ENCODE data around the gene SKI.

The SKI gene

GRCh38 chr1:2271211-2271721 lies 43.1 kb downstream of the SKI start:
- H3K27ac ChIP-seq (ENCODE audit: insufficient read depth in 1 of 2, low read depth in 1 of 2, low read length in 2 of 2, poor library complexity in 1 of 2, severe bottlenecking in 2 of 2) = no peak overlapping the region

GRCh38 chr1:2271841-2272655 lies 43.9 kb downstream of the SKI start:
- H3K27ac ChIP-seq (ENCODE audit: insufficient read depth in 1 of 2, low read depth in 1 of 2, low read length in 2 of 2, poor library complexity in 1 of 2, severe bottlenecking in 2 of 2) = no peak overlapping the region
- H3K36me3 ChIP-seq (ENCODE audit: control insufficient read depth in 4 of 4, insufficient read depth in 4 of 4, low read length in 3 of 4) = peaks cover 0 to 2% (median 0%) of the 10 kb centered on the region in 4 experiments
- no peaks in the 10 kb centered on the region for H3K9me3 ChIP-seq (ENCODE audit: control extremely low read depth in 1 of 5, control insufficient read depth in 4 of 5, insufficient read depth in 2 of 5, low read depth in 1 of 5, low read length in 4 of 5)
- no peak for DNase-seq
- no peak overlapping the region for H3K4me3 ChIP-seq (ENCODE audit: control insufficient read depth in 1 of 7, extremely low read depth in 1 of 7, insufficient read depth in 4 of 7, low read depth in 2 of 7, low read length in 6 of 7)
- POLR2A ChIA-PET = interaction anchor here (1.2 kb wide), 1 partner anchor 29 kb away, joined by 3 read pairs; no protein-coding TSS in a partner anchor
- CTCF ChIA-PET = interaction anchor here (1.0 kb wide), 1 partner anchor 17 kb away, joined by 3 read pairs; no protein-coding TSS in a partner anchor
- H3K4me1 ChIP-seq (ENCODE audit: control extremely low read depth in 1 of 4, control insufficient read depth in 4 of 4, insufficient read depth in 4 of 4, low read length in 3 of 4) = peaks cover 0 to 38% (median 24%) of the 10 kb centered on the region in 4 experiments
- 98% methylated on average over 11 of the region's 23 CpGs for WGBS (ENCODE audit: insufficient coverage)
- H3K27me3 ChIP-seq (replicated peaks in 2 of 5; ENCODE audit: control insufficient read depth in 4 of 5, insufficient read depth in 5 of 5, low read length in 4 of 5) = no peaks in the 10 kb centered on the region

More at GRCh38 chr1:2271211-2271721, 43.1 kb downstream of the SKI start:
- no peak overlapping the region for H3K4me3 ChIP-seq (ENCODE audit: control insufficient read depth in 1 of 7, extremely low read depth in 1 of 7, insufficient read depth in 4 of 7, low read depth in 2 of 7, low read length in 6 of 7)
- peaks cover 0 to 37% (median 17%) of the 10 kb centered on the region in 4 experiments for H3K4me1 ChIP-seq (ENCODE audit: control extremely low read depth in 1 of 4, control insufficient read depth in 4 of 4, insufficient read depth in 4 of 4, low read length in 3 of 4)
- CTCF ChIA-PET = no interaction called here
- no peaks in the 10 kb centered on the region for H3K9me3 ChIP-seq (ENCODE audit: control extremely low read depth in 1 of 5, control insufficient read depth in 4 of 5, insufficient read depth in 2 of 5, low read depth in 1 of 5, low read length in 4 of 5)
- H3K36me3 ChIP-seq (ENCODE audit: control insufficient read depth in 4 of 4, insufficient read depth in 4 of 4, low read length in 3 of 4) = peaks cover 0 to 3% (median 0%) of the 10 kb centered on the region in 4 experiments
- WGBS (ENCODE audit: insufficient coverage) = 96% methylated on average over 17 of the region's 25 CpGs
- POLR2A ChIA-PET = interaction anchor here (1.2 kb wide), 1 partner anchor 30 kb away, joined by 3 read pairs; no protein-coding TSS in a partner anchor
- H3K27me3 ChIP-seq (replicated peaks in 2 of 5; ENCODE audit: control insufficient read depth in 4 of 5, insufficient read depth in 5 of 5, low read length in 4 of 5) = no peaks in the 10 kb centered on the region
- no peak for DNase-seq

GRCh38 chr1:2272686-2273400 lies 44.7 kb downstream of the SKI start:
- H3K9me3 ChIP-seq (ENCODE audit: control extremely low read depth in 1 of 5, control insufficient read depth in 4 of 5, insufficient read depth in 2 of 5, low read depth in 1 of 5, low read length in 4 of 5) = no peaks in the 10 kb centered on the region
- H3K36me3 ChIP-seq (ENCODE audit: control insufficient read depth in 4 of 4, insufficient read depth in 4 of 4, low read length in 3 of 4) = peaks cover 0 to 5% (median 2%) of the 10 kb centered on the region in 4 experiments
- H3K4me1 ChIP-seq (ENCODE audit: control extremely low read depth in 1 of 4, control insufficient read depth in 4 of 4, insufficient read depth in 4 of 4, low read length in 3 of 4) = peaks cover 0 to 41% (median 26%) of the 10 kb centered on the region in 4 experiments
- no peak for DNase-seq
- 90% methylated on average over 16 of the region's 28 CpGs for WGBS (ENCODE audit: insufficient coverage)
- H3K27ac ChIP-seq (ENCODE audit: insufficient read depth in 1 of 2, low read depth in 1 of 2, low read length in 2 of 2, poor library complexity in 1 of 2, severe bottlenecking in 2 of 2) = no peak overlapping the region
- POLR2A ChIA-PET = interaction anchor here (1.0 to 1.1 kb wide), 2 partner anchors 18 to 78 kb away, joined by 3 to 4 read pairs; no protein-coding TSS in a partner anchor
- CTCF ChIA-PET = interaction anchor here (1.0 kb wide), 2 partner anchors 16 kb away, joined by 3 read pairs; no protein-coding TSS in a partner anchor
- no peaks in the 10 kb centered on the region for H3K27me3 ChIP-seq (replicated peaks in 2 of 5; ENCODE audit: control insufficient read depth in 4 of 5, insufficient read depth in 5 of 5, low read length in 4 of 5)
- H3K4me3 ChIP-seq (ENCODE audit: control insufficient read depth in 1 of 7, extremely low read depth in 1 of 7, insufficient read depth in 4 of 7, low read depth in 2 of 7, low read length in 6 of 7) = no peak overlapping the region

- no peak overlapping the region for H3K27ac ChIP-seq (ENCODE audit: insufficient read depth in 1 of 2, low read depth in 1 of 2, low read length in 2 of 2, poor library complexity in 1 of 2, severe bottlenecking in 2 of 2)
- H3K27me3 ChIP-seq (replicated peaks in 2 of 5; ENCODE audit: control insufficient read depth in 4 of 5, insufficient read depth in 5 of 5, low read length in 4 of 5) = no peaks in the 10 kb centered on the region
- H3K4me1 ChIP-seq (ENCODE audit: control extremely low read depth in 1 of 4, control insufficient read depth in 4 of 4, insufficient read depth in 4 of 4, low read length in 3 of 4) = peaks cover 0 to 48% (median 33%) of the 10 kb centered on the region in 4 experiments
- POLR2A ChIA-PET = interaction anchor here (1.0 to 1.1 kb wide), 2 partner anchors 17 to 78 kb away, joined by 3 to 4 read pairs; no protein-coding TSS in a partner anchor
- H3K36me3 ChIP-seq (ENCODE audit: control insufficient read depth in 4 of 4, insufficient read depth in 4 of 4, low read length in 3 of 4) = peaks cover 0 to 7% (median 3%) of the 10 kb centered on the region in 4 experiments
- no peak overlapping the region for H3K4me3 ChIP-seq (ENCODE audit: control insufficient read depth in 1 of 7, extremely low read depth in 1 of 7, insufficient read depth in 4 of 7, low read depth in 2 of 7, low read length in 6 of 7)
- 97% methylated on average over 28 of the region's 29 CpGs for WGBS (ENCODE audit: insufficient coverage)
- no peak for DNase-seq
- H3K9me3 ChIP-seq (ENCODE audit: control extremely low read depth in 1 of 5, control insufficient read depth in 4 of 5, insufficient read depth in 2 of 5, low read depth in 1 of 5, low read length in 4 of 5) = no peaks in the 10 kb centered on the region
- CTCF ChIA-PET = interaction anchor here (1.0 kb wide), 1 partner anchor 17 kb away, joined by 3 read pairs; no protein-coding TSS in a partner anchor
Measured at GRCh38 chr1:2273401-2274090, 45.4 kb downstream of the SKI start.

GRCh38 chr1:2274231-2274928 lies 46.3 kb downstream of the SKI start:
- peaks cover 0 to 57% (median 42%) of the 10 kb centered on the region in 4 experiments for H3K4me1 ChIP-seq (ENCODE audit: control extremely low read depth in 1 of 4, control insufficient read depth in 4 of 4, insufficient read depth in 4 of 4, low read length in 3 of 4)
- 94% methylated on average over 17 of the region's 24 CpGs for WGBS (ENCODE audit: insufficient coverage)
- H3K27me3 ChIP-seq (replicated peaks in 2 of 5; ENCODE audit: control insufficient read depth in 4 of 5, insufficient read depth in 5 of 5, low read length in 4 of 5) = no peaks in the 10 kb centered on the region
- H3K36me3 ChIP-seq (ENCODE audit: control insufficient read depth in 4 of 4, insufficient read depth in 4 of 4, low read length in 3 of 4) = peaks cover 0 to 7% (median 3%) of the 10 kb centered on the region in 4 experiments
- no peak overlapping the region for H3K4me3 ChIP-seq (ENCODE audit: control insufficient read depth in 1 of 7, extremely low read depth in 1 of 7, insufficient read depth in 4 of 7, low read depth in 2 of 7, low read length in 6 of 7)
- POLR2A ChIA-PET = no interaction called here
- H3K9me3 ChIP-seq (ENCODE audit: control extremely low read depth in 1 of 5, control insufficient read depth in 4 of 5, insufficient read depth in 2 of 5, low read depth in 1 of 5, low read length in 4 of 5) = no peaks in the 10 kb centered on the region
- CTCF ChIA-PET = interaction anchor here (1.5 kb wide), 1 partner anchor 9 kb away, joined by 7 read pairs; no protein-coding TSS in a partner anchor
- H3K27ac ChIP-seq (ENCODE audit: insufficient read depth in 1 of 2, low read depth in 1 of 2, low read length in 2 of 2, poor library complexity in 1 of 2, severe bottlenecking in 2 of 2) = no peak overlapping the region
- DNase-seq = no peak

DNA sequence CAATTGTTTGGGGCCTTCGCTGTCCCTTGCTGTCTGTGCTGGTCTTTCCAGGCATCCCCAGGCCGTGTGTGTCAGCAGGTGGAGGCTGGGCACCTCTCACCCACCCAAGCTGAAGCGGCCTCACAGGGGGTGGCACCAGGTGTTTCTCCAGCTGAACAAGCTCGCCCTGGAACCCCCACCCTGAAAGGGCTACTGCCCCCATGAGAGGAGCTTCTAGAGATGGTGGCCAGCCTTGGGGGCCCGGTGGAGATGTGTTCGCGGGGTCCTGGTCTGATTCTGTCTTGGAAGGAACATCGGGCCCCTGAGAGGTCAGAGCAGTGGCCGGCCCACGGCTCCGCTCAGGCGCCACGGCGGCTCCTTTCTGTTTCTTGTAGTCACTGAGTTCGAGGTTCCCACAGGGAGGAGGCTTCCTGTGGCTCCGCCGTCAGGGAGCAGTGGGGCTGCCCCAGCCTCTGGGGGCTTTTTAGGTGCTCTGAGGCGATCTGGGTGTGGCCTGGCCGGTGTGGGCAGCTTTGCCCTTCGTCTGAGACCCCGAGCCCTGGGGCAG lies 46.9 kb downstream of the SKI start:
- Histone ChIP-seq H3K4me3 (ENCODE audit: control insufficient read depth in 1 of 7, extremely low read depth in 1 of 7, insufficient read depth in 4 of 7, low read depth in 2 of 7, low read length in 6 of 7) (no peak overlapping the region), H3K9me3 (ENCODE audit: control extremely low read depth in 1 of 5, control insufficient read depth in 4 of 5, insufficient read depth in 2 of 5, low read depth in 1 of 5, low read length in 4 of 5) (no peaks in the 10 kb centered on the region), H3K27ac (ENCODE audit: insufficient read depth in 1 of 2, low read depth in 1 of 2, low read length in 2 of 2, poor library complexity in 1 of 2, severe bottlenecking in 2 of 2) (no peak overlapping the region), H3K4me1 (ENCODE audit: control extremely low read depth in 1 of 4, control insufficient read depth in 4 of 4, insufficient read depth in 4 of 4, low read length in 3 of 4) (peaks cover 0 to 63% (median 48%) of the 10 kb centered on the region in 4 experiments), H3K36me3 (ENCODE audit: control insufficient read depth in 4 of 4, insufficient read depth in 4 of 4, low read length in 3 of 4) (peaks cover 0 to 7% (median 3%) of the 10 kb centered on the region in 4 experiments), H3K27me3 (replicated peaks in 2 of 5; ENCODE audit: control insufficient read depth in 4 of 5, insufficient read depth in 5 of 5, low read length in 4 of 5) (no peaks in the 10 kb centered on the region)
- WGBS (ENCODE audit: insufficient coverage) = 86% methylated on average over 13 of the region's 21 CpGs
- no peak for DNase-seq
- CTCF ChIA-PET = interaction anchor here (1.4 to 1.5 kb wide), 2 partner anchors 9 to 28 kb away, joined by 3 to 7 read pairs; no protein-coding TSS in a partner anchor
- POLR2A ChIA-PET = interaction anchor here (1.1 to 2.4 kb wide), 2 partner anchors 17 to 19 kb away, joined by 4 to 19 read pairs; no protein-coding TSS in a partner anchor
